Activated T-cell treated with anti-CD3 and anti-CD28 coated beads, Interleukin-2, amount 50 U/mL, for 4 hours (primary cell): Measurements from ENCODE around the gene KRTAP10-8. TPM values are rescaled to one million over a fixed set of nuclear protein-coding genes. Genes with fewer than 3 reads are reported as not detected.
"Not testable (repeated sequence)": the region's sequence is repeated elsewhere in the genome, so short reads cannot be mapped to it uniquely, and the experiment has no call there.

Source experiments
- ATAC-seq, 2 donors: fragments of 200-7000 bp; cut with Tn5 transposase; one replicate each; pipeline ENCODE4 v1.10.0; 2021
- DNase-seq: peaks from one replicate; pipeline ENCODE4 v3.0.0-alpha.2; 2020
- H3K27me3 Mint-ChIP-seq: one replicate; pipeline ENCODE4 v1.8.0; 2021; ENCODE audit warnings: low read depth, mixed read lengths
- H3K36me3 Mint-ChIP-seq: one replicate; pipeline ENCODE4 v1.8.0; 2022; ENCODE audit warnings: mixed read lengths; ENCODE audit not compliant: insufficient read depth
- H3K4me1 Mint-ChIP-seq: one replicate; pipeline ENCODE4 v1.8.0; 2021; ENCODE audit warnings: low read depth, mixed read lengths
- H3K4me3 Mint-ChIP-seq: one replicate; pipeline ENCODE4 v1.8.0; 2021; ENCODE audit warnings: mild to moderate bottlenecking, moderate library complexity, mixed read lengths
- H3K9me3 Mint-ChIP-seq: one replicate; pipeline ENCODE4 v1.8.0; 2021; ENCODE audit warnings: mixed read lengths
- total RNA-seq, 3 donors: library from RNA; stranded (reverse); gene quantifications; one replicate each; pipeline ENCODE4 v1.2.1, GENCODE V29; 2021

KRTAP10-8 gene
- not detected for total RNA-seq

- H3K9me3 Mint-ChIP-seq, result peaks cover 18% of the 10 kb centered on the region
- ATAC-seq, result no peak
- no peak for DNase-seq
- peaks cover 16% of the 10 kb centered on the region for H3K4me1 Mint-ChIP-seq
- peaks cover 7% of the 10 kb centered on the region for H3K36me3 Mint-ChIP-seq
- no peaks in the 10 kb centered on the region for H3K27me3 Mint-ChIP-seq
- no peak within 1 kb of the TSS for H3K4me3 Mint-ChIP-seq
Measured at GRCh38 chr21:44612029-44612486, at the start of gene KRTAP10-8. Gene KRTAP10-8 (plus strand): TSS chr21:44612079. CDS start chr21:44612101, 22 bp downstream.

GRCh38 chr21:44564099-44564498 lies 47.8 kb upstream of the KRTAP10-8 start:
- Mint-ChIP-seq H3K36me3 (no peaks in the 10 kb centered on the region), H3K9me3 (peaks cover 38% of the 10 kb centered on the region), H3K4me3 (no peak overlapping the region), H3K4me1 (peaks cover 13% of the 10 kb centered on the region), H3K27me3 (no peaks in the 10 kb centered on the region)
- ATAC-seq (no peak), DNase-seq (no peak)

- ATAC-seq (no peak), DNase-seq (no peak)
- no peaks in the 10 kb centered on the region for H3K27me3 Mint-ChIP-seq
- H3K9me3 Mint-ChIP-seq, result peaks cover 34% of the 10 kb centered on the region
- H3K4me3 Mint-ChIP-seq, result no peak overlapping the region
- H3K4me1 Mint-ChIP-seq, result peaks cover 13% of the 10 kb centered on the region
- H3K36me3 Mint-ChIP-seq, result no peaks in the 10 kb centered on the region
Measured at GRCh38 chr21:44564886-44565598, 46.8 kb upstream of the KRTAP10-8 start.

DNA sequence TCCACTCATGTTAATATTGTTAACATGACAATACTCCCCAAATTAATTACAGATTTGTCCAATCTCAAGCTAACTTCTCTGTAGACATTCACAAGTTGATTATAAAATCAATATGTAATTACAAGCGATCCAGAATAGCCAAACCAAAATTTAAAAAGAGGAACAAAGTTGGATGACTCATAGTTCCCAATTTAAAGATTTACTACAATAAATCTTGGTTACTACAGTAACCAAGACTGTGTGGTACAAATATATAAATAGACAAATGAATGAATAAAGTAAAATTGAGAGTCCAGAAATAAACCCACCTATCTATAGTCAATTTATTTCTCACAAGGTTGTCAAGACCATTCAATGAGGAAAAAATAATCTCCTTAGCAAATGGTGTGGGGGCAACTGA lies 45.5 kb upstream of the KRTAP10-8 start:
- ATAC-seq (no peak), DNase-seq (no peak)
- Mint-ChIP-seq H3K9me3 (peaks cover 22% of the 10 kb centered on the region), H3K4me1 (peaks cover 13% of the 10 kb centered on the region), H3K36me3 (no peaks in the 10 kb centered on the region), H3K4me3 (no peak overlapping the region), H3K27me3 (no peaks in the 10 kb centered on the region)

GRCh38 chr21:44567481-44568171 lies 44.3 kb upstream of the KRTAP10-8 start:
- ATAC-seq (no peak), DNase-seq (no peak)
- Mint-ChIP-seq H3K36me3 (no peaks in the 10 kb centered on the region), H3K4me1 (peaks cover 13% of the 10 kb centered on the region), H3K27me3 (peaks cover 3% of the 10 kb centered on the region), H3K4me3 (no peak overlapping the region), H3K9me3 (peaks cover 13% of the 10 kb centered on the region)

DNA sequence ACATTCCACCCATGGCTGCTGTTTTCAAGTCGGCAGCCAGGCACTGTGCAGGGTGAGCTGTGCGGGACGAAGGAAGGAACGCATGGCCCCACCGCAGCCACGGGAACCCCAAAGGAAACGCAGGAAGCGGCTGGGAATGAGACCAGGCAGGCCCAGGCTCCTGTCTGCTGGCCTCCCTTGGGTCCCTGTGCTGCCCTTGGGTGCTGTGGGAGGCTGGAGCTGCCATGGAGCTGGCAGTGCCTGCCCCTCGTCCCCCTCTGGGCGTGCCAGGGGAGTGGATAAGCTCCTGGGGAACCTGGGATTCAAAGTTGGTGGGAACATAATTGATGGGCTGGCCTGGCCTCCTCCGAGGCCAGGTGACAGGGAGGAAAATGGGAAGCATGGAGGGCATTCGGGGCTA lies 43.6 kb upstream of the KRTAP10-8 start:
- no peak overlapping the region for H3K4me3 Mint-ChIP-seq
- ATAC-seq (no peak), DNase-seq (no peak)
- no peaks in the 10 kb centered on the region for H3K36me3 Mint-ChIP-seq
- H3K4me1 Mint-ChIP-seq, result peaks cover 13% of the 10 kb centered on the region
- H3K9me3 Mint-ChIP-seq, result peaks cover 6% of the 10 kb centered on the region
- peaks cover 6% of the 10 kb centered on the region for H3K27me3 Mint-ChIP-seq

DNA sequence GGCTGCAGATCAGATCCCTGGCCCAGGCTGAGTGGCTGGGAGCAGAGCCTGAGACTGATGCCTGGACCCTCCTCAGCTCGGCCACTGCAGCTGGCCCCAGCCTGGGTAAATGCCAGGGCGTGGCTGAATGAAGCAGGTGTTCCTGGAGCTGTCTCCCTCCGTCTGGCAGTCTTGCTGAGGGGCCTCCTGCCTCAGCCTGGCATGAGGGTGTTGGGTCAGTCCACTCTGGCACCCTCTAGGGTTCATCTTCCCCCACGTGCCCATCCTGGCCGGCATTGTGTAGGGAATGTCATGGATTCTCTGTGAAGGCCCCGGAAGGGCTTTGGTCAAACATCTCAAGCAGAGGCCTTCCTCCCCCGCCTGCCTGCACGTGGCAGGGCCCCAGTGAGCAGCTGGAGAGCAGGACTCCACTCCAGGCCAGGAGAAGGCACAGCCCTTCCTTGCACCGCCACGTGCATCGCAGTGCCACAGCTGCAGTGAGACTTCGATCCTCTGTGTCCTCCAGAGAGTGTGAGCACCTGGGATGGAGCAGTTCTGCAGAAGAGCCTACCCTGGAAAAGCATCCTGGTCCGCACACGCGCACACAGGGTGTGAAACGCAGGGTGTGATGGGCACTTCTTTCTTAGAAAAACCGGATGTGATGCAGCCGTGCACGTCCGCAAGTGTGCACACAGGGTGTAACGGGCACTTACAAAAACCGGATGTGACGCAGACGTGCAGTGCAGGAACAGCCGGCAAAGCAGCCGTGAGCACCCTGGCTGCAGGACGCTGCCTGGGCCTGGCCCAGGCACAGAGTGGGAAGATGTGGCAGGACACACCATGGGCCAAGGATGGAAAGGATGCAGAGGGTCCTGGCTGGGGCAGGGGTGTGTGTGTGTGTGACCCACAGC lies 43.0 kb upstream of the KRTAP10-8 start:
- ATAC-seq, result no peak
- Mint-ChIP-seq H3K4me1 (peaks cover 13% of the 10 kb centered on the region), H3K36me3 (no peaks in the 10 kb centered on the region), H3K9me3 (peaks cover 4% of the 10 kb centered on the region), H3K27me3 (peaks cover 6% of the 10 kb centered on the region), H3K4me3 (no peak overlapping the region)
- no peak for DNase-seq

GRCh38 chr21:44569861-44570517 lies 41.9 kb upstream of the KRTAP10-8 start:
- Mint-ChIP-seq H3K27me3 (peaks cover 9% of the 10 kb centered on the region), H3K9me3 (peaks cover 4% of the 10 kb centered on the region), H3K4me1 (peaks cover 9% of the 10 kb centered on the region), H3K36me3 (no peaks in the 10 kb centered on the region), H3K4me3 (no peak overlapping the region)
- no peak for DNase-seq
- ATAC-seq, result no peak

- Mint-ChIP-seq H3K27me3 (peaks cover 9% of the 10 kb centered on the region), H3K4me1 (peaks cover 4% of the 10 kb centered on the region), H3K4me3 (no peak overlapping the region), H3K9me3 (peaks cover 4% of the 10 kb centered on the region), H3K36me3 (no peaks in the 10 kb centered on the region)
- ATAC-seq (no peak), DNase-seq (no peak)
Measured at GRCh38 chr21:44571296-44571695, 40.6 kb upstream of the KRTAP10-8 start.

GRCh38 chr21:44571844-44572782 lies 39.8 kb upstream of the KRTAP10-8 start:
- Mint-ChIP-seq H3K27me3 (peaks cover 9% of the 10 kb centered on the region), H3K9me3 (peaks cover 5% of the 10 kb centered on the region), H3K4me1 (peaks cover 4% of the 10 kb centered on the region), H3K4me3 (no peak overlapping the region), H3K36me3 (no peaks in the 10 kb centered on the region)
- no peak for DNase-seq
- no peak for ATAC-seq

GRCh38 chr21:44572959-44573583 lies 38.8 kb upstream of the KRTAP10-8 start:
- ATAC-seq (no peak), DNase-seq (no peak)
- H3K9me3 Mint-ChIP-seq, result peaks cover 11% of the 10 kb centered on the region
- H3K36me3 Mint-ChIP-seq, result peaks cover 2% of the 10 kb centered on the region
- peaks cover 4% of the 10 kb centered on the region for H3K4me1 Mint-ChIP-seq
- no peak overlapping the region for H3K4me3 Mint-ChIP-seq
- H3K27me3 Mint-ChIP-seq, result peaks cover 9% of the 10 kb centered on the region

DNA sequence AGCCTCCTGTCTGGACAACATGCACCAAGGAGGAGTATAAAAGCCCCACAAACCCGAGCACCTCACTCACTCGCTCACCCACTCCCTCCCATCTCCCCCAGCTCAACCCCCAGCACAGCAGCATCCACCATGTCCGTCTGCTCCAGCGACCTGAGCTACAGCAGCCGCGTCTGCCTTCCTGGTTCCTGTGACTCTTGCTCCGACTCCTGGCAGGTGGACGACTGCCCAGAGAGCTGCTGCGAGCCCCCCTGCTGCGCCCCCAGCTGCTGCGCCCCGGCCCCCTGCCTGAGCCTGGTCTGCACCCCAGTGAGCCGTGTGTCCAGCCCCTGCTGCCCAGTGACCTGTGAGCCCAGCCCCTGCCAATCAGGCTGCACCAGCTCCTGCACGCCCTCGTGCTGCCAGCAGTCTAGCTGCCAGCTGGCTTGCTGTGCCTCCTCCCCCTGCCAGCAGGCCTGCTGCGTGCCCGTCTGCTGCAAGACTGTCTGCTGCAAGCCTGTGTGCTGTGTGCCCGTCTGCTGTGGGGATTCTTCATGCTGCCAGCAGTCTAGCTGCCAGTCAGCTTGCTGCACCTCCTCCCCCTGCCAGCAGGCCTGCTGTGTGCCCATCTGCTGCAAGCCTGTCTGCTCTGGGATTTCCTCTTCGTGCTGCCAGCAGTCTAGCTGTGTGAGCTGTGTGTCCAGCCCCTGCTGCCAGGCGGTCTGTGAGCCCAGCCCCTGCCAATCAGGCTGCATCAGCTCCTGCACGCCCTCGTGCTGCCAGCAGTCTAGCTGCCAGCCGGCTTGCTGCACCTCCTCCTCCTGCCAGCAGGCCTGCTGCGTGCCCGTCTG lies 38.0 kb upstream of the KRTAP10-8 start, which contains the start of gene KRTAP10-4:
Gene KRTAP10-4 (plus strand): TSS at position 100 of the 827 bp plus-strand sequence. CDS start 30 bp downstream, at position 130.
- not testable (repeated sequence) for H3K4me3 Mint-ChIP-seq

More for the DNA sequence above, 38.0 kb upstream of the KRTAP10-8 start, which contains the start of gene KRTAP10-4:
- H3K36me3 Mint-ChIP-seq, H3K4me1 Mint-ChIP-seq, ATAC-seq, H3K27me3 Mint-ChIP-seq, DNase-seq: not testable (repeated sequence)
- peaks cover 12% of the 10 kb centered on the region for H3K9me3 Mint-ChIP-seq
